Naive thymus-derived CD8-positive, alpha-beta T cell (primary cell): ENCODE results near the gene MMP7. TPM values are rescaled to one million over a fixed set of nuclear protein-coding genes. Genes with fewer than 3 reads are reported as not detected.

Experiments used
- polyA plus RNA-seq, 3 donors: library from polyadenylated mRNA; unstranded; fragments of 300-500 nt; fragmentation: Illumina TruSeq; gene quantifications; one replicate each; pipeline ENCODE4 v1.2.3, GENCODE V29; 2021
- total RNA-seq, 8 experiments: library from RNA in 2 of 8; stranded (reverse) in 2 of 8; gene quantifications; one replicate each; pipeline ENCODE4 v1.2.3 and lab custom pipeline; 2021 to 2026

Gene MMP7
- total and polyA plus RNA-seq, 5 experiments from 2014 or later: not detected

Other genes with a start within 250 kb of the MMP7 start
- 10 to 100 TPM; 94.8 to 97.7 TPM for gene BIRC3, start 213.3 kb downstream of the MMP7 start, total RNA-seq
- 10 to 100 TPM; 16.7 to 22.9 (median 19.1) TPM for gene BIRC3, start 213.3 kb downstream of the MMP7 start, polyA plus RNA-seq
- 10 to 100 TPM; 56.4 to 56.9 TPM for gene BIRC2, start 183.5 kb downstream of the MMP7 start, total RNA-seq
- 10 to 100 TPM; 29.6 to 41.9 (median 32.2) TPM for gene BIRC2, start 183.5 kb downstream of the MMP7 start, polyA plus RNA-seq
- 100 to 1,000 TPM; 484 to 533 TPM for gene TMEM123, start 78.0 kb downstream of the MMP7 start, total RNA-seq
- gene TMEM123, start 78.0 kb downstream of the MMP7 start, polyA plus RNA-seq: 100 to 1,000 TPM; 746 to 988 (median 748) TPM
- gene MMP20, start 94.6 kb upstream of the MMP7 start, total RNA-seq: not detected
- not detected for gene MMP20, start 94.6 kb upstream of the MMP7 start, polyA plus RNA-seq
- gene MMP27, start 175.0 kb upstream of the MMP7 start, total RNA-seq: not detected
- not detected for gene MMP27, start 175.0 kb upstream of the MMP7 start, polyA plus RNA-seq
- gene MMP8, start 194.2 kb upstream of the MMP7 start, total RNA-seq: not detected
- gene MMP8, start 194.2 kb upstream of the MMP7 start, polyA plus RNA-seq: not detected
- gene MMP10, start 249.9 kb upstream of the MMP7 start, total RNA-seq: not detected
- gene MMP10, start 249.9 kb upstream of the MMP7 start, polyA plus RNA-seq: not detected